GM12878 (cell line): Measurements from ENCODE around the gene USH1G. TPM values are rescaled to one million over a fixed set of nuclear protein-coding genes. Genes with fewer than 3 reads are reported as not detected.

Experiments used
- ATAC-seq: fragments of 200-7000 bp; cut with Tn5 transposase; 3 replicates; pipeline ENCODE4 v1.9.1; 2020; ENCODE audit warnings: mild to moderate bottlenecking, moderate library complexity
- BruUV-seq: library from RNA; stranded (reverse); fragments of 400-500 nt; replicated peaks from 2 replicates; lab custom pipeline; 2021; lab: Mats Ljungman, UMichigan
- CTCF ChIA-PET: fragments of 300-600 bp; sonication (Branson Sonifier 250); formaldehyde crosslinking; extraction: SDS; loops from one replicate; lab custom pipeline; 2021; ENCODE audit warnings: inconsistent platforms; lab: Yijun Ruan, JAX
- POLR2A ChIA-PET: fragments of 350-600 bp; formaldehyde crosslinking; extraction: SDS; loops from one replicate; lab custom pipeline; 2021; ENCODE audit warnings: inconsistent platforms; lab: Charles Lee
- RAD21 ChIA-PET: fragments of 300-600 bp; sonication (Branson Sonifier 250); formaldehyde crosslinking; loops from one replicate; lab custom pipeline; 2023; ENCODE audit warnings: antibody characterized with exemption; ENCODE audit not compliant: unreplicated experiment; lab: Charles Lee
- SMC1A ChIA-PET: fragments of 300-600 bp; sonication (Branson Sonifier 250); formaldehyde crosslinking; loops from one replicate; lab custom pipeline; 2023; ENCODE audit not compliant: unreplicated experiment, uncharacterized antibody; lab: Charles Lee
- DNase-seq: peaks from one replicate; pipeline ENCODE4 v3.0.0-alpha.2; 2011; ENCODE audit warnings: low read depth, low spot score
- FAIRE-seq: peaks from 3 replicates; lab custom pipeline; 2011; peaks lifted over from hg19 to GRCh38; lab: Jason Lieb, UNC
- H2AFZ ChIP-seq: 2 replicates; pipeline ENCODE4 v1.6.0; 2011; ENCODE audit warnings: low read depth, low read length, control low read depth; ENCODE audit not compliant: control insufficient read depth
- H3K27ac ChIP-seq: 2 replicates; pipeline ENCODE4 v1.5.1; 2011; ENCODE audit warnings: control low read depth; ENCODE audit not compliant: control insufficient read depth, insufficient read depth
- H3K27me3 ChIP-seq, 2 experiments: replicated peaks in 1 of 2; 2 replicates each; pipeline versions ENCODE4 v1.6.0 to v1.6.1; 2011; ENCODE audit warnings: low read length in 1 of 2; ENCODE audit not compliant: control insufficient read depth in 2 of 2, insufficient read depth in 2 of 2
- H3K36me3 ChIP-seq, 2 experiments: 2 replicates each; pipeline ENCODE4 v1.5.1; 2011; ENCODE audit warnings: low read length in 1 of 2; ENCODE audit not compliant: control insufficient read depth in 2 of 2, insufficient read depth in 2 of 2
- H3K4me1 ChIP-seq: 2 replicates; pipeline ENCODE4 v1.6.1; 2011; ENCODE audit warnings: mild to moderate bottlenecking, low read length, moderate library complexity, mixed read lengths; ENCODE audit not compliant: control insufficient read depth, insufficient read depth
- H3K4me2 ChIP-seq: 2 replicates; pipeline ENCODE4 v1.6.0; 2011; ENCODE audit warnings: control low read depth; ENCODE audit not compliant: control insufficient read depth, insufficient read depth
- H3K4me3 ChIP-seq: fragments of 200-600 bp; sonication (generic); 2 replicates; pipeline ENCODE4 v1.5.1; 2016
- H3K79me2 ChIP-seq: 2 replicates; pipeline ENCODE4 v1.6.0; 2011; ENCODE audit warnings: low read length; ENCODE audit not compliant: control insufficient read depth, insufficient read depth
- H3K9ac ChIP-seq: 2 replicates; pipeline ENCODE4 v1.8.0; 2011; ENCODE audit warnings: low read length, control low read depth, mixed read lengths; ENCODE audit not compliant: control insufficient read depth, insufficient read depth
- H3K9me3 ChIP-seq: replicated peaks from 3 replicates; pipeline ENCODE4 v1.5.1; 2011; ENCODE audit warnings: mild to moderate bottlenecking, low read length; ENCODE audit not compliant: control insufficient read depth, insufficient read depth
- H4K20me1 ChIP-seq: 2 replicates; pipeline ENCODE4 v1.6.0; 2011; ENCODE audit not compliant: control insufficient read depth, insufficient read depth
- CHD1 ChIP-seq: IDR thresholded peaks from 2 replicates; pipeline ENCODE4 v1.6.1; 2012; ENCODE audit warnings: low read depth, low read length, improper control_type of control experiment
- E2F4 ChIP-seq: IDR thresholded peaks from 2 replicates; pipeline ENCODE4 v1.6.1; 2012; ENCODE audit warnings: low read depth, low read length, improper control_type of control experiment
- ELK1 ChIP-seq: IDR thresholded peaks from 2 replicates; pipeline ENCODE4 v1.6.1; 2012; ENCODE audit warnings: low read depth, low read length, improper control_type of control experiment
- HSF1 ChIP-seq: fragments of 150-350 bp; IDR thresholded peaks from 2 replicates; pipeline ENCODE4 v1.6.1; 2014; ENCODE audit warnings: mild to moderate bottlenecking, low read depth, low read length
- KDM1A ChIP-seq: fragments of 200-600 bp; sonication (generic); IDR thresholded peaks from 2 replicates; pipeline ENCODE4 v1.6.1; 2016; ENCODE audit warnings: borderline replicate concordance
- NRF1 ChIP-seq: conservative IDR thresholded peaks from 2 replicates; pipeline ENCODE4 v1.6.1; 2011; ENCODE audit warnings: mild to moderate bottlenecking, low read depth, low read length, improper control_type of control experiment
- PKNOX1 ChIP-seq: fragments of 450-650 bp; IDR thresholded peaks from 2 replicates; pipeline ENCODE4 v1.6.1; 2016; ENCODE audit warnings: mild to moderate bottlenecking
- RAD51 ChIP-seq: fragments of 450-650 bp; IDR thresholded peaks from 2 replicates; pipeline ENCODE4 v1.6.1; 2016; ENCODE audit warnings: moderate library complexity, mild to moderate bottlenecking, inconsistent platforms
- REST ChIP-seq: IDR thresholded peaks from 2 replicates; pipeline ENCODE4 v1.6.1; 2012; ENCODE audit warnings: mild to moderate bottlenecking, low read depth, low read length
- SIN3A ChIP-seq: IDR thresholded peaks from 2 replicates; pipeline ENCODE4 v1.6.1; 2012; ENCODE audit warnings: low read depth, low read length, improper control_type of control experiment
- STAT3 ChIP-seq: IDR thresholded peaks from 2 replicates; pipeline ENCODE4 v1.6.1; 2011; ENCODE audit warnings: low read depth, low read length, improper control_type of control experiment
- WRNIP1 ChIP-seq: IDR thresholded peaks from 2 replicates; pipeline ENCODE4 v1.6.1; 2011; ENCODE audit warnings: low read depth, low read length, improper control_type of control experiment, borderline replicate concordance
- ZBTB33 ChIP-seq: fragments of 450-650 bp; IDR thresholded peaks from 2 replicates; pipeline ENCODE4 v1.6.1; 2017; ENCODE audit warnings: mild to moderate bottlenecking
- ZNF207 ChIP-seq: fragments of 450-650 bp; IDR thresholded peaks from 2 replicates; pipeline ENCODE4 v1.6.1; 2014; ENCODE audit warnings: antibody characterized with exemption, mild to moderate bottlenecking, borderline replicate concordance
- ZNF622 ChIP-seq: fragments of 450-650 bp; IDR thresholded peaks from 2 replicates; pipeline ENCODE4 v1.6.1; 2017; ENCODE audit warnings: mild to moderate bottlenecking, inconsistent platforms
- WGBS: methylation state at CpG from one replicate; pipeline ENCODE4 v1.1.6; 2016; ENCODE audit warnings: low lambda C conversion rate; ENCODE audit not compliant: insufficient replicate concordance, insufficient coverage; ENCODE audit errors: missing lambda C conversion rate; 5-methylcytosine and 5-hydroxymethylcytosine counted together
- in situ Hi-C: fragments of 300-500 bp; cut with MboI; formaldehyde crosslinking; loops from 9 replicates; pipeline ENCODE4 v1.14.3; 2018; ENCODE audit warnings: mixed read lengths
- intact Hi-C: fragments of 100-400 bp; cut with micrococcal nuclease; formaldehyde crosslinking; loops from one replicate; pipeline ENCODE4 v1.14.2; 2022; ENCODE audit not compliant: unreplicated experiment
- polyA plus RNA-seq, 11 experiments: library from polyadenylated mRNA; depleted of rRNA in 4 of 11; unstranded in 6 of 11; stranded (reverse) in 5 of 11; fragments of >200 nt; fragmentation: Nextera tagmentation in 4 of 11; fragmentation: Illumina TruSeq in 1 of 11; extraction: Ambion mirVana in 4 of 11; extraction: Trizol in 1 of 11; gene quantifications; 1 replicate in 1 of 11; 2 replicates in 10 of 11; pipeline versions ENCODE4 v1.2.1 to v1.2.3, GENCODE V29; 2011 to 2016; ENCODE audit warnings: inconsistent platforms in 2 of 11, missing spikeins in 2 of 11, low read depth in 1 of 11
- total RNA-seq, 4 experiments: library from RNA; depleted of rRNA in 3 of 4; stranded (reverse); fragments of >200 nt in 3 of 4; fragmentation: Illumina TruSeq in 1 of 4; extraction: Trizol in 1 of 4; gene quantifications; 2 replicates each; pipeline versions ENCODE4 v1.2.1 to v1.2.3, GENCODE V29; 2013 to 2021

USH1G gene
- total and polyA plus RNA-seq, 10 of the 15 experiments (the other 5 are each of a cell fraction or from before 2014, with no cell fraction given) = 0.05 to 0.62 (median 0.09) TPM; not detected in 7

- 3% methylated on average over 12 of the region's 12 CpGs for WGBS
- POLR2A ChIA-PET = no interaction called here
- ATAC-seq (no peak), DNase-seq (no peak), FAIRE-seq (no peak)
- no peak overlapping the region for H3K4me2 ChIP-seq
- H3K4me1 ChIP-seq = no peaks in the 10 kb centered on the region
- intact Hi-C loops (no loop called here), in situ Hi-C loops (no loop called here)
- no peak overlapping the region for H2AFZ ChIP-seq
- H4K20me1 ChIP-seq = no peaks in the 10 kb centered on the region
- H3K4me3 ChIP-seq = no peak overlapping the region
- H3K27ac ChIP-seq = no peak overlapping the region
- H3K79me2 ChIP-seq = no peaks in the 10 kb centered on the region
- SMC1A ChIA-PET = no interaction called here
- H3K27me3 ChIP-seq = peaks cover 6 to 9% of the 10 kb centered on the region in 2 experiments
- no peaks in the 10 kb centered on the region for H3K36me3 ChIP-seq
- CTCF ChIA-PET = interaction anchor here (0.7 kb wide), 2 partner anchors 13 to 355 kb away, joined by 3 to 5 read pairs; no protein-coding TSS in a partner anchor
- no peak overlapping the region for H3K9ac ChIP-seq
- no TSS peak for BruUV-seq
- no peaks in the 10 kb centered on the region for H3K9me3 ChIP-seq
- RAD21 ChIA-PET = no interaction called here
- no peak for TF ChIP-seq RAD51
- TF ChIP-seq ZNF622 = no peak
- no peak for TF ChIP-seq ZBTB33
- no peak for TF ChIP-seq E2F4
- no peak for TF ChIP-seq ELK1
- TF ChIP-seq ZNF207 = no peak
- no peak for TF ChIP-seq STAT3
- TF ChIP-seq NRF1 = no peak
- no peak for TF ChIP-seq SIN3A
- TF ChIP-seq HSF1 = no peak
- no peak for TF ChIP-seq KDM1A
- no peak for TF ChIP-seq PKNOX1
- TF ChIP-seq CHD1 = no peak
- no peak for TF ChIP-seq WRNIP1
- no peak for TF ChIP-seq REST
These were observed 13.4 kb upstream of the USH1G start for GRCh38 chr17:74936470-74936799.
